Activated T-helper 2 cell treated with anti-CD3 and anti-CD28 coated beads, Interferon-gamma antibody, Interleukin-2, Interleukin-4, amounts not matched to agents 10 μg/mL and 5 μg/mL and 100 μg/mL, durations not matched to agents 14 hours and 24 hours and 36 hours (primary cell): Measurements from ENCODE around the gene WASF2. TPM values are rescaled to one million over a fixed set of nuclear protein-coding genes. Genes with fewer than 3 reads are reported as not detected.
"Not testable (repeated sequence)": the region's sequence is repeated elsewhere in the genome, so short reads cannot be mapped to it uniquely, and the experiment has no call there.

Experiments used
- DNase-seq: peaks from one replicate; pipeline ENCODE4 v3.0.0; 2021; ENCODE audit warnings: low spot score
- H3K27ac Mint-ChIP-seq: one replicate; pipeline ENCODE4 v1.8.0; 2021; ENCODE audit warnings: mixed read lengths
- H3K27me3 Mint-ChIP-seq: one replicate; pipeline ENCODE4 v1.8.0; 2021; ENCODE audit warnings: low read depth, mixed read lengths
- H3K36me3 Mint-ChIP-seq: one replicate; pipeline ENCODE4 v1.8.0; 2021; ENCODE audit warnings: low read depth, mixed read lengths
- H3K4me1 Mint-ChIP-seq: one replicate; pipeline ENCODE4 v1.8.0; 2021; ENCODE audit warnings: low read depth, mixed read lengths
- H3K4me3 Mint-ChIP-seq: one replicate; pipeline ENCODE4 v1.8.0; 2021; ENCODE audit warnings: low read depth, mild to moderate bottlenecking, moderate library complexity, mixed read lengths
- H3K9me3 Mint-ChIP-seq: one replicate; pipeline ENCODE4 v1.8.0; 2021; ENCODE audit warnings: mixed read lengths
- intact Hi-C: fragments of 100-400 bp; cut with micrococcal nuclease; formaldehyde crosslinking; loops from one replicate; pipeline ENCODE4 v1.15.1; 2023
- total RNA-seq: library from RNA; stranded (reverse); gene quantifications from 2 replicates; pipeline ENCODE4 v1.2.3, GENCODE V29; 2022

Gene WASF2
- total RNA-seq, 1 donor from 2014 or later: 128 TPM

DNA sequence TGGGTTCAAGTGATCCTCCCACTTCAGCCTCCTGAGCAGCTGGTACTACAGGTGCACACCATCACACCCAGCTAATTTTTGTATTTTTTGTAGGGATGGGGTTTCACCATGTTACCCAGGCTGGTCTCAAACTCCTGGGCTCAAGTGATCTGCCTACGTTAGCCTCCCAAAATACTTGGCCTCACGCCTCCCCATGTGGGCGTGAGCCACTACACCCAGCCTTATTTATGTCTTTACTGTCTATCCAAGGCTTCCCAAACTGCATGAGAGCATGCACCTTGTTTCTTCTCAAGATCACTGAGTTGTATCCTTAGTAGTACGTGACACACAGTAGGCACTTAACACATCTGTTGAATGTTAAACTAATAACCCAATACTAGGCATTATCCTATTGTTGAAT, 14.2 kb downstream of the WASF2 start:
- H3K4me1 Mint-ChIP-seq: peaks cover 43% of the 10 kb centered on the region
- H3K27ac Mint-ChIP-seq: no peak overlapping the region
- peaks cover 3% of the 10 kb centered on the region for H3K9me3 Mint-ChIP-seq
- H3K4me3 Mint-ChIP-seq: no peak overlapping the region
- peaks cover 43% of the 10 kb centered on the region for H3K36me3 Mint-ChIP-seq
- DNase-seq: no peak
- intact Hi-C loops: no loop called here
- H3K27me3 Mint-ChIP-seq: no peaks in the 10 kb centered on the region

DNA sequence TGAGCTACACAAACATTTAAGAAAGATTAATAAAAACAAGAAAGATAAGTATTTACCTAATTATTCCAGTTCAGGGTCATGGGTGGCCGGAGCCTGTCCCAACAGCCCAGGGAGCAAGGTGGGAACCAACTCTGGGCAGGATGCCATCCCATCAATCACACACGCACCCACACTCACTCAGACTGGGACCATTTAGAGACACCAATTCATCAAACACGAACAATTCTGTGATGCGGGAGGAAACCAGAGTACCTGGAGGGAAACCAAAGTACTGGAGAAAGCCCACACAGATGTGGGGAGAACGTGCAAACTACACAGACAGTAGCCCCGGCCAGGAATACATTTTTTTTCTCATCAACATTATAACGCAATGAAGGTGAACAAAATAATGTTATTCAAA, 16.2 kb downstream of the WASF2 start:
- intact Hi-C loops: no loop called here
- DNase-seq: no peak

GRCh38 chr1:27472098-27472497, 17.9 kb downstream of the WASF2 start:
- Mint-ChIP-seq H3K36me3 (peaks cover 54% of the 10 kb centered on the region), H3K4me1 (peaks cover 49% of the 10 kb centered on the region)
- H3K27me3 Mint-ChIP-seq, H3K27ac Mint-ChIP-seq, H3K9me3 Mint-ChIP-seq, H3K4me3 Mint-ChIP-seq, intact Hi-C loops, DNase-seq: not testable (repeated sequence)

More for the DNA sequence above, 16.2 kb downstream of the WASF2 start:
- Mint-ChIP-seq H3K4me1 (peaks cover 51% of the 10 kb centered on the region), H3K36me3 (peaks cover 52% of the 10 kb centered on the region), H3K9me3 (peaks cover 3% of the 10 kb centered on the region), H3K4me3 (no peak overlapping the region), H3K27ac (peak overlapping the region; percentile 3), H3K27me3 (no peaks in the 10 kb centered on the region)

- no peak overlapping the region for H3K4me3 Mint-ChIP-seq
- DNase-seq: no peak
- peaks cover 43% of the 10 kb centered on the region for H3K4me1 Mint-ChIP-seq
- intact Hi-C loops: no loop called here
- H3K27ac Mint-ChIP-seq: no peak overlapping the region
- peaks cover 49% of the 10 kb centered on the region for H3K36me3 Mint-ChIP-seq
- H3K27me3 Mint-ChIP-seq: no peaks in the 10 kb centered on the region
- H3K9me3 Mint-ChIP-seq: no peaks in the 10 kb centered on the region
Measured at GRCh38 chr1:27471477-27471876, 18.5 kb downstream of the WASF2 start.

DNA sequence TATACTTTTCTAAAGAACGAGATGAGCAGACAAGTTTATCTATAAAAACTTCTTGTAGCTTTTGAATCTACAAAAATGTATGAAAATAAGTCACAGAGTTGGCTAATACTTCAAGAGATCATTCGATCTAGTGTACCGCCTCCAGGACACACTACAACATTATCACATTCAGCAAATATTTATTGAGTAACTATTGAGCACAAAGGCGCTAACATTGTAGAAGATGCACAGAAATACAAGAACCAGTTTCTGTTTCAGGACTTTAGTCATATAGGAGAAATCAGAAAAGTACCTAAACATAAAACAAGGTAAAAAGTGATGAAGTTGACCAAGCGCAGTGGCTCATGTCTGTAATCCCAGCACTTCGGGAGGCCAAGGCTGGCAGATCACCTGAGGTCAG, 20.6 kb downstream of the WASF2 start:
- Mint-ChIP-seq H3K36me3 (peaks cover 54% of the 10 kb centered on the region), H3K27ac (no peak overlapping the region), H3K4me3 (no peak overlapping the region), H3K4me1 (peaks cover 31% of the 10 kb centered on the region), H3K9me3 (no peaks in the 10 kb centered on the region), H3K27me3 (no peaks in the 10 kb centered on the region)
- intact Hi-C loops: no loop called here
- DNase-seq: no peak

DNA sequence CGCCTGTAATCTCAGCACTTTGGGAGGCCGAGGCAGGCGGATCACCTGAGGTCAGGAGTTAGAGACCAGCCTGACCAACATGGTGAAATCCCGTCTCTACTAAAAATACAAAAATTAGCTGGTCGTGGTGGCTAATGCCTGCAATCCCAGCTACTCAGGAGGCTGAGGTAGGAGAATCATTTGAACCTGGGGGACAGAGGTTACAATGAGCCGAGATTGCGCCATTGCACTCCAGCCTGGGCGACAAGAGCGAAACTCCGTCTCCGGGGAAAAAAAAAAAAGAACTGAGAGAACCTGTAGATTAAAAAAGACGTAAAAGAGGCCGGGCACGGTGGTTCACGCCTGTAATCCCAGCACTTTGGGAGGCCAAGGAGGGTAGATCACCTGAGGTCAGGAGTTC, 21.6 kb downstream of the WASF2 start:
- Mint-ChIP-seq H3K4me1 (peaks cover 23% of the 10 kb centered on the region), H3K36me3 (peaks cover 49% of the 10 kb centered on the region)
- DNase-seq, H3K4me3 Mint-ChIP-seq, H3K27ac Mint-ChIP-seq, intact Hi-C loops, H3K27me3 Mint-ChIP-seq, H3K9me3 Mint-ChIP-seq: not testable (repeated sequence)

DNA sequence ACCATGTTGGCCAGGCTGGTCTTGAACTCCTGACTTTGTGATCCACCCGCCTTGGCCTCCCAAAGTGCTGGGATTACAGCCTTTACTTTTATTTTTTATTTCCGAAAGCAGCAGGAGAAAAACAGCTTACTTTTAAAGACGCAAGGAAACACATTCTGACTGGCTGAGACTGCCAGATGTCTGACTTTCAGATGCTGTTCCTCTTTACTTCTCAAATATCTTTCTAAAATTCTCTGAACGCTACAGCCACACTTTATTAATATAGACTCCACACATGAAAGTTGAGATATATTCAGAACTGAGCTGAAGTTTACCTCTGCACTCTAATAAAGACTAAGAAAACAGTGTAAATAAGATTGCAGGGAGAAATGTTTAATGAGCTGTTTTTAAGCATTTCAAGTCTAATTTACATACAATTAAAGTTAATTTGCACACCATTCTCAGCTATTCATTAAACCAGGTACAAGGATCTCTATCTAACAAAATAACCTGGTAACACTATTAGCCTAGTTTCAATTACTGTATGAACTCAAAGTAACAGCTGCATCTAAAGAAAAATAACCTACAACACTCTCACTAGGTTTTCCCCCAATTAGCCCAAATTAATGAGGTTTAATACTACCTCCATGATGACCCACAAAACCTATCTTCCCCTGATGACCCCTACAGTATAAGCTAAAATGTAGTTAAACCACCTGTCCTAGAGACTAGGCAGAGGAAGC, 24.9 kb downstream of the WASF2 start:
- no peak overlapping the region for H3K4me3 Mint-ChIP-seq
- H3K4me1 Mint-ChIP-seq: peaks cover 22% of the 10 kb centered on the region
- intact Hi-C loops: no loop called here
- H3K36me3 Mint-ChIP-seq: peaks cover 38% of the 10 kb centered on the region
- no peak overlapping the region for H3K27ac Mint-ChIP-seq
- no peaks in the 10 kb centered on the region for H3K27me3 Mint-ChIP-seq
- no peaks in the 10 kb centered on the region for H3K9me3 Mint-ChIP-seq
- DNase-seq: no peak

- H3K27ac Mint-ChIP-seq, H3K4me3 Mint-ChIP-seq, H3K27me3 Mint-ChIP-seq, H3K9me3 Mint-ChIP-seq, DNase-seq, intact Hi-C loops: not testable (repeated sequence)
- peaks cover 28% of the 10 kb centered on the region for H3K36me3 Mint-ChIP-seq
- H3K4me1 Mint-ChIP-seq: peaks cover 11% of the 10 kb centered on the region
Measured at GRCh38 chr1:27463916-27464315, 26.1 kb downstream of the WASF2 start.

DNA sequence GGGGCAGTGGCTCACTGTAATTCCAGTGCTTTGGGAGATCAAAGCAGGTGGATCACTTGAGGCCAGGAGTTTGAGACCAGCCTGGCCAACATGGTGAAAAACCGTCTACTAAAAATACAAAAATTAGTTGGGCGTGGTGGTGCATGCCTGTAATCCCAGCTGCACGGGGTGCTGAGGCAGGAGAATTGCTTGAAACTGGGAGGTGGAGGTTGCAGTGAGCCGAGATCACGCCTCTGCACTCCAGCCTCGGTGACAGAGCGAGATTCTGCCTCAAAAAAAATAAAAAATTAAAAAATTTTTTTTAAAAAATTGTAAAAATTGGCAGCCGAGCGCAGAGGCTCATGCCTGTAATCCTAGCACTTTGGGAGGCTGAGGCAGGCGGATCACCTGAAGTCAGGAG, 31.4 kb downstream of the WASF2 start:
- H3K36me3 Mint-ChIP-seq: peaks cover 19% of the 10 kb centered on the region
- intact Hi-C loops: not testable (repeated sequence)

GRCh38 chr1:27455139-27455811, 34.7 kb downstream of the WASF2 start:
- Mint-ChIP-seq H3K27me3 (no peaks in the 10 kb centered on the region), H3K4me1 (peaks cover 27% of the 10 kb centered on the region)
- intact Hi-C loops: no loop called here

More for the DNA sequence above, 31.4 kb downstream of the WASF2 start:
- not testable (repeated sequence) for H3K27ac Mint-ChIP-seq, H3K27me3 Mint-ChIP-seq, H3K4me3 Mint-ChIP-seq, DNase-seq, H3K9me3 Mint-ChIP-seq
- H3K4me1 Mint-ChIP-seq: peaks cover 25% of the 10 kb centered on the region

GRCh38 chr1:27454610-27455009, 35.4 kb downstream of the WASF2 start:
- H3K4me1 Mint-ChIP-seq: peaks cover 28% of the 10 kb centered on the region

More at GRCh38 chr1:27455139-27455811, 34.7 kb downstream of the WASF2 start:
- Mint-ChIP-seq H3K36me3 (peaks cover 21% of the 10 kb centered on the region), H3K9me3 (no peaks in the 10 kb centered on the region), H3K27ac (peak overlapping the region; percentile 67), H3K4me3 (peak overlapping the region; percentile 4)
- no peak for DNase-seq

GRCh38 chr1:27451343-27451742, 38.6 kb downstream of the WASF2 start:
- H3K4me3 Mint-ChIP-seq: no peak overlapping the region
- no peak overlapping the region for H3K27ac Mint-ChIP-seq
- H3K4me1 Mint-ChIP-seq: peaks cover 52% of the 10 kb centered on the region
- intact Hi-C loops: no loop called here
- no peaks in the 10 kb centered on the region for H3K27me3 Mint-ChIP-seq
- H3K36me3 Mint-ChIP-seq: peaks cover 47% of the 10 kb centered on the region
- DNase-seq: no peak
- no peaks in the 10 kb centered on the region for H3K9me3 Mint-ChIP-seq

More at GRCh38 chr1:27454610-27455009, 35.4 kb downstream of the WASF2 start:
- DNase-seq: no peak
- intact Hi-C loops: no loop called here
- no peak overlapping the region for H3K4me3 Mint-ChIP-seq
- H3K36me3 Mint-ChIP-seq: peaks cover 24% of the 10 kb centered on the region
- H3K9me3 Mint-ChIP-seq: no peaks in the 10 kb centered on the region
- no peaks in the 10 kb centered on the region for H3K27me3 Mint-ChIP-seq
- no peak overlapping the region for H3K27ac Mint-ChIP-seq

DNA sequence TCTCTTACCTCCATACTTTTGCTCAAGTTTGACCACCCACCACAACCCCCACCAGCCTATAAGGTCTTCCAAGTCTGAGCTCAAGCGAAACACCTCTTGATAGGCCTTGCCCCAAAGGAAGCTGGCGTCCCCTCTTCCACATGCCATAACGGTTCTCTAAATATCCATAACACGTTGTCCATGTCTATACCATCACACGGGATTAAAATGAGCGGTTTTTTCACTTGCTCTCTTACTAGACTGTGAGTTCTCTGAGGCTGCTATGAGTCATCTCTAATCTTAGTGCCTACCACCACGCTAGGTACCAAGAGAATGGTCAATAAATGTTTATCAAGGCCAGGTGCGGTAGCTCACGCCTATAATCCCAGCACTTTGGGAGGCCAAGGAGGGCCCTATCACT, 41.0 kb downstream of the WASF2 start:
- no peak overlapping the region for H3K4me3 Mint-ChIP-seq
- intact Hi-C loops: no loop called here
- no peaks in the 10 kb centered on the region for H3K27me3 Mint-ChIP-seq
- no peaks in the 10 kb centered on the region for H3K9me3 Mint-ChIP-seq
- H3K27ac Mint-ChIP-seq: peak overlapping the region; percentile 40
- no peak for DNase-seq
- H3K4me1 Mint-ChIP-seq: peaks cover 56% of the 10 kb centered on the region
- peaks cover 36% of the 10 kb centered on the region for H3K36me3 Mint-ChIP-seq
